Esophagus squamous epithelium (tissue), 5 donors: ENCODE measurements around the gene UGT2A2. TPM values are rescaled to one million over a fixed set of nuclear protein-coding genes. Genes with fewer than 3 reads are reported as not detected.

Source experiments
- DNase-seq: peaks from one replicate; lab custom pipeline; 2025; lab: John Stamatoyannopoulos, UW
- H3K27ac ChIP-seq, 4 donors: fragments of 200-600 bp; sonication (generic); one replicate each; pipeline ENCODE4 v1.5.1; 2016 to 2019; ENCODE audit warnings: mild to moderate bottlenecking in 1 of 4
- H3K27me3 ChIP-seq, 4 donors: fragments of 200-600 bp; sonication (generic); 1 replicate in 3 of 4; 2 replicates in 1 of 4; pipeline versions ENCODE4 v1.5.1 to v1.6.0; 2017 to 2021; ENCODE audit warnings: antibody characterized with exemption in 1 of 4
- H3K36me3 ChIP-seq, 3 donors: fragments of 200-600 bp; sonication (generic); one replicate each; pipeline ENCODE4 v1.5.1; 2016 to 2019
- H3K4me1 ChIP-seq, 3 donors: fragments of 200-600 bp; sonication (generic); one replicate each; pipeline ENCODE4 v1.5.1; 2017 to 2019
- H3K4me3 ChIP-seq, 4 donors: fragments of 200-600 bp; sonication (generic); 1 replicate in 3 of 4; 2 replicates in 1 of 4; pipeline ENCODE4 v1.5.1; 2016 to 2019; ENCODE audit warnings: mild to moderate bottlenecking in 2 of 4, moderate library complexity in 1 of 4
- H3K9me3 ChIP-seq, 3 donors: fragments of 200-600 bp; sonication (generic); one replicate each; pipeline ENCODE4 v1.5.1; 2016 to 2019
- POLR2A ChIP-seq, 4 donors: fragments of 450-650 bp; IDR thresholded peaks; one replicate each; pipeline ENCODE4 v1.6.1; 2017; ENCODE audit warnings: antibody characterized with exemption in 4 of 4, mild to moderate bottlenecking in 4 of 4, moderate library complexity in 3 of 4
- WGBS, 2 donors: methylation state at CpG; one replicate each; pipeline ENCODE4 v1.1.5; 2018; 5-methylcytosine and 5-hydroxymethylcytosine counted together
- intact Hi-C: fragments of 100-400 bp; cut with DNase I; formaldehyde crosslinking; loops from one replicate; pipeline ENCODE4 v1.15.0; 2022
- small RNA-seq, 4 donors: library from RNA; depleted of rRNA; stranded (forward); fragments of <200 nt; gene quantifications; one replicate each; pipeline ENCODE3, GENCODE V24; 2016
- total RNA-seq, 4 donors: library from RNA; depleted of rRNA; stranded (reverse); fragments of >200 nt; gene quantifications; one replicate each; pipeline ENCODE4 v1.1.0, GENCODE V29; 2016
- donor health status: DM: yes; HTN: yes; CAD: no.

The UGT2A2 gene
- total RNA-seq, 4 donors from 2014 or later = not detected

- DNase-seq = no peak
- Histone ChIP-seq H3K9me3 (no peaks in the 10 kb centered on the region), H3K4me3 (no peak overlapping the region), H3K36me3 (no peaks in the 10 kb centered on the region), H3K4me1 (no peaks in the 10 kb centered on the region), H3K27ac (no peak overlapping the region), H3K27me3 (no peaks in the 10 kb centered on the region)
- WGBS, 2 donors = 51% methylated on average over 6 of the region's 6 CpGs
- intact Hi-C loops = no loop called here
- no peak for TF ChIP-seq POLR2A (IDR thresholded peaks at IDR 0.05)
Observed at GRCh38 chr4:69546134-69546765, 93.2 kb downstream of the UGT2A2 start.

Small RNA genes within 50 kb of the gene (small RNA-seq; reads per million reads assigned to genes)
- 0 reads per million in 4 donors for gene UGT2A2

Other genes starting within 250 kb of the UGT2A2 start
- not detected for gene UGT2B4, start 143.7 kb downstream of the UGT2A2 start, total RNA-seq
- gene UGT2A1, start 13.6 kb upstream of the UGT2A2 start, total RNA-seq = not detected
- gene SULT1B1, start 121.0 kb upstream of the UGT2A2 start, total RNA-seq = 1 to 10 TPM in 2 of 4 donors, under 1 TPM in 2; 0.57 to 1.7 (median 1.0) TPM
- gene SULT1E1, start 220.5 kb upstream of the UGT2A2 start, total RNA-seq = 10 to 100 TPM in 1 of 4 donors, under 1 TPM in 1, not detected in 2; 0.61 to 13.5 TPM